H9 (cell line): ENCODE results near the gene LRRC26. TPM values are rescaled to one million over a fixed set of nuclear protein-coding genes. Genes with fewer than 3 reads are reported as not detected.

Experiments
- DNase-seq: peaks from one replicate; pipeline ENCODE4 v3.0.0-alpha.2; 2017
- H2AFZ ChIP-seq: one replicate; pipeline ENCODE4 v1.6.1; 2013; ENCODE audit warnings: mild to moderate bottlenecking, low read length, control low read depth, moderate library complexity
- H2AK5ac ChIP-seq: 2 replicates; pipeline ENCODE4 v1.6.1; 2013; ENCODE audit warnings: low read length, control low read depth, mixed read lengths; ENCODE audit not compliant: insufficient read length
- H2BK120ac ChIP-seq: one replicate; pipeline ENCODE4 v1.6.1; 2013; ENCODE audit warnings: low read depth, mild to moderate bottlenecking, low read length, control low read depth, inconsistent platforms; ENCODE audit not compliant: poor library complexity, severe bottlenecking
- H2BK12ac ChIP-seq: 2 replicates; pipeline ENCODE4 v1.6.1; 2013; ENCODE audit warnings: low read length, control low read depth, mixed read lengths, low read depth; ENCODE audit not compliant: insufficient read length
- H2BK15ac ChIP-seq: 2 replicates; pipeline ENCODE4 v1.6.1; 2013; ENCODE audit warnings: low read depth, low read length, control low read depth
- H2BK20ac ChIP-seq: one replicate; pipeline ENCODE4 v1.6.1; 2013; ENCODE audit warnings: low read depth, mild to moderate bottlenecking, low read length, control low read depth, inconsistent platforms; ENCODE audit not compliant: poor library complexity, severe bottlenecking
- H2BK5ac ChIP-seq: 2 replicates; pipeline ENCODE4 v1.6.1; 2013; ENCODE audit warnings: low read length, control low read depth, mixed read lengths; ENCODE audit not compliant: insufficient read length
- H3K14ac ChIP-seq: 2 replicates; pipeline ENCODE4 v1.6.1; 2013; ENCODE audit warnings: low read length, control low read depth; ENCODE audit not compliant: insufficient read depth
- H3K18ac ChIP-seq: 2 replicates; pipeline ENCODE4 v1.6.1; 2013; ENCODE audit warnings: low read depth, mild to moderate bottlenecking, mixed read lengths, low read length, control low read depth; ENCODE audit not compliant: insufficient read length
- H3K23ac ChIP-seq: 2 replicates; pipeline ENCODE4 v1.6.1; 2013; ENCODE audit warnings: low read length, control low read depth, mixed read lengths, low read depth; ENCODE audit not compliant: insufficient read length
- H3K23me2 ChIP-seq: 2 replicates; pipeline ENCODE4 v1.6.1; 2013; ENCODE audit warnings: low read depth, mild to moderate bottlenecking, mixed read lengths, low read length, control low read depth; ENCODE audit not compliant: insufficient read length, poor library complexity, severe bottlenecking
- H3K27ac ChIP-seq: 2 replicates; pipeline ENCODE4 v1.5.1; 2013; ENCODE audit warnings: low read length, control low read depth, mixed read lengths, low read depth; ENCODE audit not compliant: insufficient read length
- H3K27me3 ChIP-seq: 2 replicates; pipeline ENCODE4 v1.6.1; 2013; ENCODE audit warnings: low read length, control low read depth, inconsistent platforms; ENCODE audit not compliant: insufficient read depth
- H3K4ac ChIP-seq: 2 replicates; pipeline ENCODE4 v1.6.1; 2013; ENCODE audit warnings: low read depth, mild to moderate bottlenecking, control low read depth, inconsistent platforms, low read length, moderate library complexity
- H3K4me1 ChIP-seq: 2 replicates; pipeline ENCODE4 v1.6.1; 2013; ENCODE audit warnings: low read length, control low read depth, inconsistent platforms; ENCODE audit not compliant: insufficient read depth
- H3K4me2 ChIP-seq: 2 replicates; pipeline ENCODE4 v1.6.1; 2013; ENCODE audit warnings: low read length, control low read depth, mixed read lengths; ENCODE audit not compliant: insufficient read length, insufficient read depth
- H3K56ac ChIP-seq: 2 replicates; pipeline ENCODE4 v1.6.1; 2013; ENCODE audit warnings: low read depth, mild to moderate bottlenecking, mixed read lengths, low read length, control low read depth; ENCODE audit not compliant: insufficient read length
- H3K79me1 ChIP-seq: 2 replicates; pipeline ENCODE4 v1.6.1; 2013; ENCODE audit warnings: low read depth, mild to moderate bottlenecking, moderate library complexity, low read length, control low read depth, inconsistent platforms; ENCODE audit not compliant: insufficient read depth, poor library complexity, severe bottlenecking
- H3K79me2 ChIP-seq: 2 replicates; pipeline ENCODE4 v1.6.1; 2013; ENCODE audit warnings: low read length, control low read depth, inconsistent platforms; ENCODE audit not compliant: insufficient read depth
- H3K9ac ChIP-seq: 2 replicates; pipeline ENCODE4 v1.6.1; 2013; ENCODE audit warnings: low read length, control low read depth, mixed read lengths; ENCODE audit not compliant: insufficient read length; ENCODE audit errors: extremely low read depth
- H3K9me3 ChIP-seq: one replicate; pipeline ENCODE4 v1.6.1; 2013; ENCODE audit warnings: low read depth, low read length, inconsistent platforms; ENCODE audit not compliant: control insufficient read depth
- H3T11ph ChIP-seq: one replicate; pipeline ENCODE4 v1.6.1; 2013; ENCODE audit warnings: mild to moderate bottlenecking, low read length, control low read depth, inconsistent platforms
- H4K20me1 ChIP-seq: one replicate; pipeline ENCODE4 v1.6.1; 2013; ENCODE audit not compliant: control insufficient read depth, insufficient read length, insufficient read depth
- H4K5ac ChIP-seq: 2 replicates; pipeline ENCODE4 v1.6.1; 2013; ENCODE audit warnings: low read depth, mild to moderate bottlenecking, mixed read lengths, low read length, control low read depth; ENCODE audit not compliant: insufficient read length
- H4K8ac ChIP-seq: replicated peaks from 2 replicates; pipeline ENCODE4 v1.6.1; 2013; ENCODE audit warnings: low read length, control low read depth, mixed read lengths, low read depth; ENCODE audit not compliant: insufficient read length
- H4K91ac ChIP-seq: 2 replicates; pipeline ENCODE4 v1.6.1; 2013; ENCODE audit warnings: low read depth, mild to moderate bottlenecking, moderate library complexity, mixed read lengths, low read length, control low read depth; ENCODE audit not compliant: insufficient read length
- H3K27ac Mint-ChIP-seq, 3 experiments: 2 replicates in 2 of 3; 3 replicates in 1 of 3; pipeline ENCODE4 v1.8.0; 2020 to 2021; ENCODE audit warnings: mixed read lengths in 3 of 3, mild to moderate bottlenecking in 1 of 3, moderate library complexity in 1 of 3
- H3K27me3 Mint-ChIP-seq: 2 replicates; pipeline ENCODE4 v1.8.0; 2021; ENCODE audit warnings: low read depth, mild to moderate bottlenecking, moderate library complexity, mixed read lengths
- H3K36me3 Mint-ChIP-seq, 3 experiments: 2 replicates in 2 of 3; 3 replicates in 1 of 3; pipeline ENCODE4 v1.8.0; 2020 to 2021; ENCODE audit warnings: low read depth in 3 of 3, mixed read lengths in 3 of 3; ENCODE audit not compliant: insufficient read depth in 1 of 3
- H3K4me1 Mint-ChIP-seq, 2 experiments: 2 replicates each; pipeline ENCODE4 v1.8.0; 2020; ENCODE audit warnings: mixed read lengths in 2 of 2
- H3K4me3 Mint-ChIP-seq, 2 experiments: 2 replicates in 1 of 2; 3 replicates in 1 of 2; pipeline ENCODE4 v1.8.0; 2020 to 2021; ENCODE audit warnings: mild to moderate bottlenecking in 2 of 2, mixed read lengths in 2 of 2, moderate library complexity in 1 of 2
- H3K9me3 Mint-ChIP-seq, 2 experiments: 2 replicates in 1 of 2; 3 replicates in 1 of 2; pipeline ENCODE4 v1.8.0; 2020; ENCODE audit warnings: mild to moderate bottlenecking in 2 of 2, mixed read lengths in 2 of 2, moderate library complexity in 1 of 2
- CTCF ChIP-seq: fragments of 200-600 bp; sonication (generic); conservative IDR thresholded peaks from 3 replicates; pipeline ENCODE4 v1.8.0; 2021; ENCODE audit warnings: antibody characterized with exemption, mild to moderate bottlenecking
- WGBS: extraction: QIAGEN DNeasy Blood & Tissue Kit; methylation state at CpG from one replicate; pipeline ENCODE4 v1.1.7; 2013; ENCODE audit warnings: missing lambda C conversion rate, low lambda C conversion rate, mixed read lengths; ENCODE audit not compliant: insufficient read length; ENCODE audit errors: extremely low coverage; 5-methylcytosine and 5-hydroxymethylcytosine counted together
- total RNA-seq: library from RNA; stranded (reverse); gene quantifications from 2 replicates; pipeline ENCODE4 v1.2.1, GENCODE V29; 2021

Gene LRRC26
- total RNA-seq, 1 experiment from 2014 or later = 0.96 TPM

- H3K27me3 Mint-ChIP-seq = peaks cover 92% of the 10 kb centered on the region
These were observed 5.2 kb downstream of the LRRC26 start for GRCh38 chr9:137164370-137165249.

More at GRCh38 chr9:137164370-137165249, 5.2 kb downstream of the LRRC26 start:
- no CpG with 5 or more reads among the region's 34 CpGs for WGBS
- no peak overlapping the region for H3K18ac ChIP-seq
- H3K23me2 ChIP-seq = peaks cover 20% of the 10 kb centered on the region
- H3K4me2 ChIP-seq = no peak overlapping the region
- no peak overlapping the region for H2BK15ac ChIP-seq
- no peak overlapping the region for H4K91ac ChIP-seq
- no peak overlapping the region for H3K23ac ChIP-seq
- H2AK5ac ChIP-seq = no peak overlapping the region
- H4K5ac ChIP-seq = no peak overlapping the region
- no peak for DNase-seq
- H3K4me3 Mint-ChIP-seq = peak overlapping the region in 1 of 2 experiments; percentile 58; a peak in 2 of 5 replicates
- no peaks in the 10 kb centered on the region for H3K79me1 ChIP-seq
- H3K4me1 Mint-ChIP-seq = peaks cover 0 to 5% of the 10 kb centered on the region in 2 experiments; a peak in 1 of 4 replicates
- peaks cover 2% of the 10 kb centered on the region for H4K20me1 ChIP-seq
- no peak overlapping the region for H3T11ph ChIP-seq
- no peak overlapping the region for H3K9ac ChIP-seq
- H3K27ac ChIP-seq = no peak overlapping the region
- no peak overlapping the region for H3K56ac ChIP-seq
- H2BK20ac ChIP-seq = no peak overlapping the region
- no peaks in the 10 kb centered on the region; a peak in 1 of 5 replicates for H3K9me3 Mint-ChIP-seq
- H2BK5ac ChIP-seq = no peak overlapping the region
- no peak overlapping the region for H3K4ac ChIP-seq
- no peak overlapping the region for H2AFZ ChIP-seq
- no peak overlapping the region for H4K8ac ChIP-seq
- H2BK120ac ChIP-seq = no peak overlapping the region
- H3K4me1 ChIP-seq = no peaks in the 10 kb centered on the region
- H3K9me3 ChIP-seq = no peaks in the 10 kb centered on the region
- H3K14ac ChIP-seq = no peak overlapping the region; the same call in 1 of the 2 replicates
- H3K27ac Mint-ChIP-seq = no peak overlapping the region
- TF ChIP-seq CTCF = no peak
- peaks cover 42% of the 10 kb centered on the region; the same call in 1 of the 2 replicates for H3K27me3 ChIP-seq
- no peak overlapping the region for H2BK12ac ChIP-seq
- H3K36me3 Mint-ChIP-seq = no peaks in the 10 kb centered on the region
- no peaks in the 10 kb centered on the region for H3K79me2 ChIP-seq
